GM12891 (cell line): ENCODE measurements around the gene NME3.

ENCODE experiments used
- POLR2A ChIP-seq: IDR thresholded peaks from 2 replicates; pipeline ENCODE4 v1.6.1; 2011; ENCODE audit warnings: low read depth, low read length, control low read depth
- POLR2AphosphoS5 ChIP-seq: IDR thresholded peaks from 2 replicates; pipeline ENCODE4 v1.6.1; 2011; ENCODE audit warnings: low read depth, low read length, control low read depth
- SPI1 ChIP-seq: IDR thresholded peaks from 2 replicates; pipeline ENCODE4 v1.6.1; 2011; ENCODE audit warnings: low read depth, low read length, control low read depth
- TAF1 ChIP-seq: IDR thresholded peaks from 2 replicates; pipeline ENCODE4 v1.6.1; 2011; ENCODE audit warnings: low read depth, low read length, control low read depth

DNA sequence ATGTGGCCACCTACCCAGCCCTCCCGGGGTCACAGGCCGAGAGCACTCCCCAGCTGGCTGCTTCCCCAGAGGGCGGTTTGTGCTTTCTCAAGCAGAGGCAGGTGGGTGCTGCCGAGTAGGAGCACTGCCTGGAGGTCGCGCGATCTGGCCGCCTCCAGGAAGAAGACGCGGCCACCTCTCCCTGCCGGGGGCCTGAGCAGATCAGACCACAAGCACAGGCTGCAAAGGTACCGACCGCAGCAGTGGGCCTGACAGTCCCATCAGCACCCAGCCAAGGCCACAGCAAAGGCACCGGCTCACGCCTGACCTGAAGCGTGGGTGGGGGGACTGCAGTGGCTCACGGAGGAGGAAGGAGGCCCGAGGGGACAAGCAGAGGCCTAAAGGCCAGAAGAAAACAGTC is 37.3 kb upstream of the NME3 start:
- TF ChIP-seq POLR2A (no peak), POLR2AphosphoS5 (no peak), TAF1 (no peak), SPI1 (no peak)
